Prostate gland (tissue), 2 donors: ENCODE data around the gene FDXR. TPM values are rescaled to one million over a fixed set of nuclear protein-coding genes. Genes with fewer than 3 reads are reported as not detected.

ENCODE experiments used
- DNase-seq: peaks from one replicate; pipeline ENCODE4 v3.0.0-alpha.2; 2019; ENCODE audit warnings: low spot score
- H3K27ac ChIP-seq, 2 donors: fragments of 200-600 bp; sonication (generic); 2 replicates each; pipeline ENCODE4 v1.5.1; 2017 to 2019
- H3K27me3 ChIP-seq: fragments of 200-600 bp; sonication (generic); replicated peaks from 2 replicates; pipeline ENCODE4 v1.5.1; 2019; ENCODE audit not compliant: insufficient read depth
- H3K36me3 ChIP-seq, 2 donors: fragments of 200-600 bp; sonication (generic); 1 replicate in 1 of 2; 2 replicates in 1 of 2; pipeline versions ENCODE4 v1.5.1 to v1.8.1; 2017 to 2019
- H3K4me1 ChIP-seq: fragments of 200-600 bp; sonication (generic); replicated peaks from 2 replicates; pipeline ENCODE4 v1.5.1; 2019
- H3K4me3 ChIP-seq, 2 donors: fragments of 200-600 bp; sonication (generic); 2 replicates each; pipeline ENCODE4 v1.5.1; 2017 to 2019
- H3K9me3 ChIP-seq: fragments of 200-600 bp; sonication (generic); 2 replicates; pipeline ENCODE4 v1.5.1; 2017
- CTCF ChIP-seq, 4 experiments: fragments of 200-600 bp in 2 of 4; fragments of 450-650 bp in 2 of 4; sonication (generic) in 2 of 4; IDR thresholded peaks; 1 replicate in 3 of 4; 2 replicates in 1 of 4; pipeline ENCODE4 v1.5.1; 2016 to 2019; ENCODE audit warnings: antibody characterized with exemption in 4 of 4, mild to moderate bottlenecking in 2 of 4, moderate library complexity in 2 of 4
- POLR2A ChIP-seq: fragments of 450-650 bp; IDR thresholded peaks from one replicate; pipeline ENCODE4 v1.6.1; 2016; ENCODE audit warnings: antibody characterized with exemption, mild to moderate bottlenecking
- POLR2AphosphoS5 ChIP-seq: sonication (generic); formaldehyde crosslinking; IDR thresholded peaks from one replicate; pipeline ENCODE4 v1.6.1; 2017; ENCODE audit warnings: antibody characterized with exemption
- WGBS: methylation state at CpG from one replicate; pipeline ENCODE4 v1.1.5; 2018; 5-methylcytosine and 5-hydroxymethylcytosine counted together
- intact Hi-C: fragments of 100-400 bp; cut with DNase I; formaldehyde crosslinking; loops from one replicate; pipeline ENCODE4 v1.14.2; 2022
- total RNA-seq, 2 donors: library from RNA; depleted of rRNA; stranded (reverse); fragments of >200 nt; gene quantifications; one replicate each; pipeline ENCODE4 v1.1.0, GENCODE V29; 2016

The FDXR gene
- total RNA-seq, 2 donors from 2014 or later: 24.6 to 182 TPM

GRCh38 chr17:74824961-74825627 lies 47.7 kb downstream of the FDXR start:
- WGBS: 81% methylated on average over 11 of the region's 11 CpGs
- TF ChIP-seq POLR2A: no peak
- H3K4me3 ChIP-seq: no peak overlapping the region
- intact Hi-C loops: no loop called here
- H3K9me3 ChIP-seq: no peaks in the 10 kb centered on the region
- no peaks in the 10 kb centered on the region for H3K4me1 ChIP-seq
- DNase-seq: no peak
- H3K27ac ChIP-seq: no peak overlapping the region
- H3K36me3 ChIP-seq: no peaks in the 10 kb centered on the region
- no peaks in the 10 kb centered on the region for H3K27me3 ChIP-seq

- DNase-seq: no peak
- no peak for TF ChIP-seq POLR2A
- no peak for TF ChIP-seq CTCF (IDR thresholded peaks at IDR 0.05)
- TF ChIP-seq POLR2AphosphoS5: no peak
- no peak overlapping the region for H3K4me3 ChIP-seq
- no peaks in the 10 kb centered on the region for H3K9me3 ChIP-seq
- no peaks in the 10 kb centered on the region for H3K4me1 ChIP-seq
- 47% methylated on average over 12 of the region's 12 CpGs for WGBS
- H3K36me3 ChIP-seq: no peaks in the 10 kb centered on the region
- no peak overlapping the region for H3K27ac ChIP-seq
- intact Hi-C loops: no loop called here
- no peaks in the 10 kb centered on the region for H3K27me3 ChIP-seq
These were observed 49.8 kb downstream of the FDXR start for GRCh38 chr17:74822939-74823367.

GRCh38 chr17:74822335-74822938 lies 50.4 kb downstream of the FDXR start:
- Histone ChIP-seq H3K27ac (no peak overlapping the region), H3K27me3 (no peaks in the 10 kb centered on the region), H3K36me3 (no peaks in the 10 kb centered on the region), H3K9me3 (no peaks in the 10 kb centered on the region), H3K4me3 (no peak overlapping the region), H3K4me1 (no peaks in the 10 kb centered on the region)
- DNase-seq: no peak
- TF ChIP-seq POLR2AphosphoS5 (no peak), POLR2A (no peak), CTCF (IDR thresholded peaks at IDR 0.05) (no peak)
- intact Hi-C loops: no loop called here
- WGBS: 40% methylated on average over 15 of the region's 15 CpGs

- WGBS: 63% methylated on average over 13 of the region's 13 CpGs
- no peak overlapping the region for H3K27ac ChIP-seq
- no peaks in the 10 kb centered on the region for H3K9me3 ChIP-seq
- intact Hi-C loops: no loop called here
- no peak for DNase-seq
- no peak for TF ChIP-seq POLR2A
- no peak for TF ChIP-seq CTCF (IDR thresholded peaks at IDR 0.05)
- TF ChIP-seq POLR2AphosphoS5: no peak
- H3K36me3 ChIP-seq: no peaks in the 10 kb centered on the region
- no peaks in the 10 kb centered on the region for H3K27me3 ChIP-seq
- H3K4me3 ChIP-seq: no peak overlapping the region
- H3K4me1 ChIP-seq: no peaks in the 10 kb centered on the region
These were observed 51.0 kb downstream of the FDXR start for GRCh38 chr17:74821655-74822334.

GRCh38 chr17:74819801-74820436 lies 52.9 kb downstream of the FDXR start:
- intact Hi-C loops: no loop called here
- no peak for DNase-seq
- Histone ChIP-seq H3K4me1 (no peaks in the 10 kb centered on the region), H3K27ac (no peak overlapping the region), H3K27me3 (no peaks in the 10 kb centered on the region), H3K36me3 (no peaks in the 10 kb centered on the region), H3K9me3 (no peaks in the 10 kb centered on the region), H3K4me3 (no peak overlapping the region)
- TF ChIP-seq CTCF (IDR thresholded peaks at IDR 0.05) (no peak), POLR2AphosphoS5 (no peak), POLR2A (no peak)
- 86% methylated on average over 16 of the region's 16 CpGs for WGBS
